ENCODE results near the gene GIGYF2. TPM values are rescaled to one million over a fixed set of nuclear protein-coding genes. Genes with fewer than 3 reads are reported as not detected.

GIGYF2 gene
- total and polyA plus RNA-seq, 2 of the 13 experiments (the other 11 are each of a cell fraction or from before 2014, with no cell fraction given), result 44.9 to 73.5 TPM

DNA sequence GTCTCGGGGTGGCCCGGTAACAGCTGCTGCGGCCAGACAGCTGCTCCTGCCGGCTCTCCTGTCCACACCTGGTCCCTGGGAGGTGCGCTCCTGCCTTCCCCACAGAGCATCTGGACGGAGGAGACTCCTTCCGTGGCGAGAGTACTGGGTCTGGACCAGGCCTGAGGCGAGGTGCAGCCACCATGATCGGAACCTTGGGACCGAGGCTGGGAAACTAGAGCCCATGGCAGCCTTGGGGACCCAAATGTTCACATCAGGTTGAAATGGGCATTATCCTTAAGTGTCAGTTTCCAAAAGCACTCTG lies 628 bp downstream of the GIGYF2 start (continued):
- TF ChIP-seq, protein P1, sequence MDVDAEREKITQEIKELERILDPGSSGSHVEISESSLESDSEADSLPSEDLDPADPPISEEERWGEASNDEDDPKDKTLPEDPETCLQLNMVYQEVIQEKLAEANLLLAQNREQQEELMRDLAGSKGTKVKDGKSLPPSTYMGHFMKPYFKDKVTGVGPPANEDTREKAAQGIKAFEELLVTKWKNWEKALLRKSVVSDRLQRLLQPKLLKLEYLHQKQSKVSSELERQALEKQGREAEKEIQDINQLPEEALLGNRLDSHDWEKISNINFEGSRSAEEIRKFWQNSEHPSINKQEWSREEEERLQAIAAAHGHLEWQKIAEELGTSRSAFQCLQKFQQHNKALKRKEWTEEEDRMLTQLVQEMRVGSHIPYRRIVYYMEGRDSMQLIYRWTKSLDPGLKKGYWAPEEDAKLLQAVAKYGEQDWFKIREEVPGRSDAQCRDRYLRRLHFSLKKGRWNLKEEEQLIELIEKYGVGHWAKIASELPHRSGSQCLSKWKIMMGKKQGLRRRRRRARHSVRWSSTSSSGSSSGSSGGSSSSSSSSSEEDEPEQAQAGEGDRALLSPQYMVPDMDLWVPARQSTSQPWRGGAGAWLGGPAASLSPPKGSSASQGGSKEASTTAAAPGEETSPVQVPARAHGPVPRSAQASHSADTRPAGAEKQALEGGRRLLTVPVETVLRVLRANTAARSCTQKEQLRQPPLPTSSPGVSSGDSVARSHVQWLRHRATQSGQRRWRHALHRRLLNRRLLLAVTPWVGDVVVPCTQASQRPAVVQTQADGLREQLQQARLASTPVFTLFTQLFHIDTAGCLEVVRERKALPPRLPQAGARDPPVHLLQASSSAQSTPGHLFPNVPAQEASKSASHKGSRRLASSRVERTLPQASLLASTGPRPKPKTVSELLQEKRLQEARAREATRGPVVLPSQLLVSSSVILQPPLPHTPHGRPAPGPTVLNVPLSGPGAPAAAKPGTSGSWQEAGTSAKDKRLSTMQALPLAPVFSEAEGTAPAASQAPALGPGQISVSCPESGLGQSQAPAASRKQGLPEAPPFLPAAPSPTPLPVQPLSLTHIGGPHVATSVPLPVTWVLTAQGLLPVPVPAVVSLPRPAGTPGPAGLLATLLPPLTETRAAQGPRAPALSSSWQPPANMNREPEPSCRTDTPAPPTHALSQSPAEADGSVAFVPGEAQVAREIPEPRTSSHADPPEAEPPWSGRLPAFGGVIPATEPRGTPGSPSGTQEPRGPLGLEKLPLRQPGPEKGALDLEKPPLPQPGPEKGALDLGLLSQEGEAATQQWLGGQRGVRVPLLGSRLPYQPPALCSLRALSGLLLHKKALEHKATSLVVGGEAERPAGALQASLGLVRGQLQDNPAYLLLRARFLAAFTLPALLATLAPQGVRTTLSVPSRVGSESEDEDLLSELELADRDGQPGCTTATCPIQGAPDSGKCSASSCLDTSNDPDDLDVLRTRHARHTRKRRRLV (CRISPR knock-in tag; IDR thresholded peaks at IDR 0.05), result 0 out of 2 replicates have a peak, but pooled peaks have one; percentile 46
- peak; percentile 72 for TF ChIP-seq IKZF4 (CRISPR knock-in tag; IDR thresholded peaks at IDR 0.05; ENCODE audit: borderline replicate concordance, low read depth, not compliant biosample characterization)
- 0 out of 2 replicates have a peak, but pooled peaks have one; percentile 27 for TF ChIP-seq KDM3A (CRISPR knock-in tag; IDR thresholded peaks at IDR 0.05; ENCODE audit: low read depth)
- TF ChIP-seq, protein P2, sequence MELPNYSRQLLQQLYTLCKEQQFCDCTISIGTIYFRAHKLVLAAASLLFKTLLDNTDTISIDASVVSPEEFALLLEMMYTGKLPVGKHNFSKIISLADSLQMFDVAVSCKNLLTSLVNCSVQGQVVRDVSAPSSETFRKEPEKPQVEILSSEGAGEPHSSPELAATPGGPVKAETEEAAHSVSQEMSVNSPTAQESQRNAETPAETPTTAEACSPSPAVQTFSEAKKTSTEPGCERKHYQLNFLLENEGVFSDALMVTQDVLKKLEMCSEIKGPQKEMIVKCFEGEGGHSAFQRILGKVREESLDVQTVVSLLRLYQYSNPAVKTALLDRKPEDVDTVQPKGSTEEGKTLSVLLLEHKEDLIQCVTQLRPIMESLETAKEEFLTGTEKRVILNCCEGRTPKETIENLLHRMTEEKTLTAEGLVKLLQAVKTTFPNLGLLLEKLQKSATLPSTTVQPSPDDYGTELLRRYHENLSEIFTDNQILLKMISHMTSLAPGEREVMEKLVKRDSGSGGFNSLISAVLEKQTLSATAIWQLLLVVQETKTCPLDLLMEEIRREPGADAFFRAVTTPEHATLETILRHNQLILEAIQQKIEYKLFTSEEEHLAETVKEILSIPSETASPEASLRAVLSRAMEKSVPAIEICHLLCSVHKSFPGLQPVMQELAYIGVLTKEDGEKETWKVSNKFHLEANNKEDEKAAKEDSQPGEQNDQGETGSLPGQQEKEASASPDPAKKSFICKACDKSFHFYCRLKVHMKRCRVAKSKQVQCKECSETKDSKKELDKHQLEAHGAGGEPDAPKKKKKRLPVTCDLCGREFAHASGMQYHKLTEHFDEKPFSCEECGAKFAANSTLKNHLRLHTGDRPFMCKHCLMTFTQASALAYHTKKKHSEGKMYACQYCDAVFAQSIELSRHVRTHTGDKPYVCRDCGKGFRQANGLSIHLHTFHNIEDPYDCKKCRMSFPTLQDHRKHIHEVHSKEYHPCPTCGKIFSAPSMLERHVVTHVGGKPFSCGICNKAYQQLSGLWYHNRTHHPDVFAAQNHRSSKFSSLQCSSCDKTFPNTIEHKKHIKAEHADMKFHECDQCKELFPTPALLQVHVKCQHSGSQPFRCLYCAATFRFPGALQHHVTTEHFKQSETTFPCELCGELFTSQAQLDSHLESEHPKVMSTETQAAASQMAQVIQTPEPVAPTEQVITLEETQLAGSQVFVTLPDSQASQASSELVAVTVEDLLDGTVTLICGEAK (IDR thresholded peaks at IDR 0.05), result no peak
- TF ChIP-seq, protein P2 (CRISPR knock-in tag; IDR thresholded peaks at IDR 0.05), result no peak
- no peak for TF ChIP-seq ZNF383 (CRISPR knock-in tag; IDR thresholded peaks at IDR 0.05; ENCODE audit: borderline replicate concordance)
- TF ChIP-seq, protein P3, sequence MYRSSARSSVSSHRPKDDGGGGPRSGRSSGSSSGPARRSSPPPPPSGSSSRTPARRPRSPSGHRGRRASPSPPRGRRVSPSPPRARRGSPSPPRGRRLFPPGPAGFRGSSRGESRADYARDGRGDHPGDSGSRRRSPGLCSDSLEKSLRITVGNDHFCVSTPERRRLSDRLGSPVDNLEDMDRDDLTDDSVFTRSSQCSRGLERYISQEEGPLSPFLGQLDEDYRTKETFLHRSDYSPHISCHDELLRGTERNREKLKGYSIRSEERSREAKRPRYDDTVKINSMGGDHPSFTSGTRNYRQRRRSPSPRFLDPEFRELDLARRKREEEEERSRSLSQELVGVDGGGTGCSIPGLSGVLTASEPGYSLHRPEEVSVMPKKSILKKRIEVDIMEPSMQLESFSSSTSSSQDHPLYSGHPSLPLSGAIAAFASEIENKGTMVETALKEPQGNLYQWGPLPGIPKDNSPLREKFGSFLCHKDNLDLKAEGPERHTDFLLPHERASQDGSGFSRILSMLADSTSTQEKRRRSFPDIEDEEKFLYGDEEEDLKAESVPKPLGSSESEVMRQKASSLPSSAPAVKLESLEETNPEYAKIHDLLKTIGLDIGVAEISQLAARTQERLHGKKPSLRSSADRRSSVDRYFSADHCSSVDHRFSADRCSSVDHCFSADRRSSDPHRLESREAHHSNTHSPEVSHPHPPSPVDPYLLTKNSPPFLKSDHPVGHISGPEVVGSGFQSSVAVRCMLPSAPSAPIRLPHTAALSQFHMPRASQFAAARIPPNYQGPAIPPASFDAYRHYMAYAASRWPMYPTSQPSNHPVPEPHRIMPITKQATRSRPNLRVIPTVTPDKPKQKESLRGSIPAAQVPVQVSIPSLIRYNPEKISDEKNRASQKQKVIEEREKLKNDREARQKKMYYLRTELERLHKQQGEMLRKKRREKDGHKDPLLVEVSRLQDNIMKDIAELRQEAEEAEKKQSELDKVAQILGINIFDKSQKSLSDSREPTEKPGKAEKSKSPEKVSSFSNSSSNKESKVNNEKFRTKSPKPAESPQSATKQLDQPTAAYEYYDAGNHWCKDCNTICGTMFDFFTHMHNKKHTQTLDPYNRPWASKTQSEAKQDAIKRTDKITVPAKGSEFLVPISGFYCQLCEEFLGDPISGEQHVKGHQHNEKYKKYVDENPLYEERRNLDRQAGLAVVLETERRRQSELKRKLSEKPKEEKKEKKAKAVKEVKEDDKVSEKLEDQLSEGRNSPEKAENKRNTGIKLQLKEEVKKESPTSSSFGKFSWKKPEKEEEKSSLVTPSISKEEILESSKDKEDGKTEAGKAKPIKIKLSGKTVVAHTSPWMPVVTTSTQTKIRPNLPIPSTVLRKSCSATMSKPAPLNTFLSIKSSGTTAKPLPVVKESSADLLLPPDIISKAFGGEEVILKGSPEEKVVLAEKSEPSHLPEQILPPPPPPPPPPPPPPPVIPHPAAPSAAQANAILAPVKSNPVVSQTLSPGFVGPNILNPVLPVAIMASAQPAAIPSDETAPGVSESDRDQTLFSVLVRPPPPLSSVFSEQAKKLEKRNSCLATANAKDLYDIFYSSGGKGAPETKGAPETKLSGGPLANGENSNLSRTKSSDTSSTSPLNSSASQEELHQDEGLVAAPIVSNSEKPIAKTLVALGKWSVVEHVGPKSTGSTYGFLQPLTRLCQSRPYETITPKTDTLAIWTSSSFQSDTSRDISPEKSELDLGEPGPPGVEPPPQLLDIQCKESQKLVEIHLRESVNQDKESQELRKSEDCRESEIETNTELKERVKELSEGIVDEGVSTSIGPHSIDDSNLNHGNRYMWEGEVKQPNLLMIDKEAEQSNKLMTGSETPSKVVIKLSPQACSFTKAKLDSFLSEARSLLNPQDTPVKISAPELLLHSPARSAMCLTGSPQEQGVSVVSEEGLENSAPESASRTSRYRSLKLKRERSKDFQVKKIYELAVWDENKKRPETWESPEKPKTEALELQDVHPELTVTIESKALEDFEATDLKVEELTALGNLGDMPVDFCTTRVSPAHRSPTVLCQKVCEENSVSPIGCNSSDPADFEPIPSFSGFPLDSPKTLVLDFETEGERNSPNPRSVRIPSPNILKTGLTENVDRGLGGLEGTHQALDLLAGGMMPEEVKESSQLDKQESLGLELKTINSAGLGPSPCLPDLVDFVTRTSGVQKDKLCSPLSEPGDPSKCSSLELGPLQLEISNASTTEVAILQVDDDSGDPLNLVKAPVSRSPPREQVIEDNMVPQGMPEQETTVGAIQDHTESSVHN (CRISPR knock-in tag; IDR thresholded peaks at IDR 0.05), result no peak
